ENCODE measurements around the gene NRTN.
"Not testable (repeated sequence)": the region's sequence is repeated elsewhere in the genome, so short reads cannot be mapped to it uniquely, and the experiment has no call there.

DNA sequence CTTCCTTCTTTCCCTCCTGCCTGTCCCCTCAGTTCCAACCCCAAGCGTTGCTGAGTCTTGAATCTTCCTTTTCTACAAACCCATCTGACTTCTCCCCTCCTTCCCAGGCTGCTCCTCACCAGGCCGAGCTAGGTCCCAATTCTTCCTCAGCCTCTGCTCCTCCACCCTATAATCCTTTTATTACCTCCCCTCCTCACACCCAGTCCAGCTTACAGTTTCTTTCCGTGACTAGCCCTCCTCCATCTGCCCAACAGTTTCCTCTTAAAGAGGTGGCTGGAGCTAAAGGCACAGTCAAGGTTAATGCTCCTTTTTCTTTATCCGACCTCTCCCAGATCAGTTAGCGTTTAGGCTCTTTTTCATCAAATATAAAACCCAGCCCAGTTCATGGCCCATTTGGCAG is 43.8 kb downstream of the NRTN start:
- TF ChIP-seq, protein P1, sequence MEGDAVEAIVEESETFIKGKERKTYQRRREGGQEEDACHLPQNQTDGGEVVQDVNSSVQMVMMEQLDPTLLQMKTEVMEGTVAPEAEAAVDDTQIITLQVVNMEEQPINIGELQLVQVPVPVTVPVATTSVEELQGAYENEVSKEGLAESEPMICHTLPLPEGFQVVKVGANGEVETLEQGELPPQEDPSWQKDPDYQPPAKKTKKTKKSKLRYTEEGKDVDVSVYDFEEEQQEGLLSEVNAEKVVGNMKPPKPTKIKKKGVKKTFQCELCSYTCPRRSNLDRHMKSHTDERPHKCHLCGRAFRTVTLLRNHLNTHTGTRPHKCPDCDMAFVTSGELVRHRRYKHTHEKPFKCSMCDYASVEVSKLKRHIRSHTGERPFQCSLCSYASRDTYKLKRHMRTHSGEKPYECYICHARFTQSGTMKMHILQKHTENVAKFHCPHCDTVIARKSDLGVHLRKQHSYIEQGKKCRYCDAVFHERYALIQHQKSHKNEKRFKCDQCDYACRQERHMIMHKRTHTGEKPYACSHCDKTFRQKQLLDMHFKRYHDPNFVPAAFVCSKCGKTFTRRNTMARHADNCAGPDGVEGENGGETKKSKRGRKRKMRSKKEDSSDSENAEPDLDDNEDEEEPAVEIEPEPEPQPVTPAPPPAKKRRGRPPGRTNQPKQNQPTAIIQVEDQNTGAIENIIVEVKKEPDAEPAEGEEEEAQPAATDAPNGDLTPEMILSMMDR (IDR thresholded peaks at IDR 0.05; ENCODE audit: insufficient read depth, low read length) = not testable (repeated sequence)
- not testable (repeated sequence) for TF ChIP-seq POLR2AphosphoS5, GABPA (IDR thresholded peaks at IDR 0.05; ENCODE audit: low read depth)
